ENCODE measurements around the gene FAR2. TPM values are rescaled to one million over a fixed set of nuclear protein-coding genes. Genes with fewer than 3 reads are reported as not detected.

Gene FAR2
- total RNA-seq, 1 donor, result 10.5 TPM

DNA sequence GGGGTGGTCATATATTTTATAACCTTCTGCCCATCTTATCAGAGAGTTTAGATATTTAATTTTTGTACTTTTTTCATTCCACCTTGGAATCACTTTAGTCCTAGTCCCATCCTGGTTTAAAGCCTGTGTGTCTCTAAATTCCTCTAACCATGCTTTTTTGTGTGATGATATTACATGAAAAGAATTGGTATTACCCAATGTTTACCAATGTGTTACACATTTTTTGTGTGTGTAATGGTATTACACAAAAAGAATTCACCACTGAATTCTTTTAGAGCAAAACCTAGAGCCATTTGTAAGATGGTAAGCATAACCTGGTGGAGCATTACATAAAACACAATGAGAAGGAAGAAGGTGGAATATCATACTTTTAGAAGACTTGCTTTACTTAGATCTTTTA, 77.5 kb downstream of the FAR2 start:
- Histone ChIP-seq H3K36me3 (ENCODE audit: insufficient read depth, low read length) (no peaks in the 10 kb centered on the region), H3K79me2 (ENCODE audit: insufficient read depth, low read length) (no peaks in the 10 kb centered on the region), H3K27me3 (ENCODE audit: insufficient read depth, low read length) (no peaks in the 10 kb centered on the region), H4K20me1 (ENCODE audit: insufficient read depth, low read length) (no peaks in the 10 kb centered on the region), H3K4me1 (ENCODE audit: insufficient read depth, low read length) (peaks cover 19% of the 10 kb centered on the region), H3K27ac (ENCODE audit: low read depth, low read length) (no peak overlapping the region), H3K9me3 (ENCODE audit: low read depth, low read length) (no peaks in the 10 kb centered on the region), H2AFZ (ENCODE audit: low read length) (no peak overlapping the region), H3K4me3 (ENCODE audit: insufficient read depth, low read length) (no peak overlapping the region), H3K4me2 (ENCODE audit: insufficient read depth, low read length) (no peak overlapping the region)
- DNase-seq (ENCODE audit: insufficient read length, low spot score, missing footprints), result no peak
- TF ChIP-seq, protein P1, sequence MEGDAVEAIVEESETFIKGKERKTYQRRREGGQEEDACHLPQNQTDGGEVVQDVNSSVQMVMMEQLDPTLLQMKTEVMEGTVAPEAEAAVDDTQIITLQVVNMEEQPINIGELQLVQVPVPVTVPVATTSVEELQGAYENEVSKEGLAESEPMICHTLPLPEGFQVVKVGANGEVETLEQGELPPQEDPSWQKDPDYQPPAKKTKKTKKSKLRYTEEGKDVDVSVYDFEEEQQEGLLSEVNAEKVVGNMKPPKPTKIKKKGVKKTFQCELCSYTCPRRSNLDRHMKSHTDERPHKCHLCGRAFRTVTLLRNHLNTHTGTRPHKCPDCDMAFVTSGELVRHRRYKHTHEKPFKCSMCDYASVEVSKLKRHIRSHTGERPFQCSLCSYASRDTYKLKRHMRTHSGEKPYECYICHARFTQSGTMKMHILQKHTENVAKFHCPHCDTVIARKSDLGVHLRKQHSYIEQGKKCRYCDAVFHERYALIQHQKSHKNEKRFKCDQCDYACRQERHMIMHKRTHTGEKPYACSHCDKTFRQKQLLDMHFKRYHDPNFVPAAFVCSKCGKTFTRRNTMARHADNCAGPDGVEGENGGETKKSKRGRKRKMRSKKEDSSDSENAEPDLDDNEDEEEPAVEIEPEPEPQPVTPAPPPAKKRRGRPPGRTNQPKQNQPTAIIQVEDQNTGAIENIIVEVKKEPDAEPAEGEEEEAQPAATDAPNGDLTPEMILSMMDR (IDR thresholded peaks at IDR 0.05; ENCODE audit: extremely low read depth, low read depth, low read length), result no peak

DNA sequence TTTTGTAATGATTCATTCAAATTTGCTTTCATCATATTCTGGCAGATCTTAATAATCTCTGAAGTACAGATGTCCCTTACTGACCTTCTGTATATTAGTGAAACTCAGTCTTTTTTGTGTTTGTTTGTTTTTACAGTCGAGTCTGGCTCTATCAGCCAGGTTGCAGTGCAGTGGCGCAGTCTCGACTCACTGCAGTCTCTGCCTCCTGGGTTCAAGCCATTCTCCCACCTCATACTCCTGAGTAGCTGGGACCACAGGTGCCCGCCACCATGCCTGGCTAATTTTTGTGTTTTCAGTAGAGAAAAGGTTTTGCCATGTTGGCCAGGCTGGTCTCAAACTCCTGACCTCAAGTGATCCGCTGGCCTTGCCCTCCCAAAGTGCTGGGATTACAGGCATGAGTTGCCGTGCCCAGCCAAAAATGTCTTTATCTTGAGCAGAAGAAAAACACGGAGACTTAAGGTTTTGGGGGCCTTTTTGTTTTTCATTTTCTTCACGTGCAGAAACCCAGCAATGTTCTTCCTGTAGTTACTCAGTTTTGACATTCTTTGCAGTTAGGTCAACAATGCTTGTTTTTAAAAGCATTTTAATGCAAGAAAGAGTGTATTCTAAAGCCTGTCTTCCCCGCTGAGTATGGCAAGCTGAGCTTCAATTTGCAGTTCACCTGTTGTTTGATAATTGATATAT, 79.5 kb downstream of the FAR2 start:
- H3K4me1 ChIP-seq (ENCODE audit: insufficient read depth, low read length), result peaks cover 18% of the 10 kb centered on the region
- DNase-seq (ENCODE audit: insufficient read length, low spot score, missing footprints), result no peak
- H2AFZ ChIP-seq (ENCODE audit: low read length), result no peak overlapping the region
- no peak overlapping the region for H3K4me2 ChIP-seq (ENCODE audit: insufficient read depth, low read length)
- TF ChIP-seq, protein P1 (IDR thresholded peaks at IDR 0.05; ENCODE audit: extremely low read depth, low read depth, low read length), result no peak
- no peaks in the 10 kb centered on the region for H4K20me1 ChIP-seq (ENCODE audit: insufficient read depth, low read length)
- no peak overlapping the region for H3K27ac ChIP-seq (ENCODE audit: low read depth, low read length)
- no peaks in the 10 kb centered on the region for H3K36me3 ChIP-seq (ENCODE audit: insufficient read depth, low read length)
- no peak overlapping the region for H3K4me3 ChIP-seq (ENCODE audit: insufficient read depth, low read length)
- H3K9me3 ChIP-seq (ENCODE audit: low read depth, low read length), result no peaks in the 10 kb centered on the region
- H3K79me2 ChIP-seq (ENCODE audit: insufficient read depth, low read length), result no peaks in the 10 kb centered on the region
- H3K27me3 ChIP-seq (ENCODE audit: insufficient read depth, low read length), result no peaks in the 10 kb centered on the region

DNA sequence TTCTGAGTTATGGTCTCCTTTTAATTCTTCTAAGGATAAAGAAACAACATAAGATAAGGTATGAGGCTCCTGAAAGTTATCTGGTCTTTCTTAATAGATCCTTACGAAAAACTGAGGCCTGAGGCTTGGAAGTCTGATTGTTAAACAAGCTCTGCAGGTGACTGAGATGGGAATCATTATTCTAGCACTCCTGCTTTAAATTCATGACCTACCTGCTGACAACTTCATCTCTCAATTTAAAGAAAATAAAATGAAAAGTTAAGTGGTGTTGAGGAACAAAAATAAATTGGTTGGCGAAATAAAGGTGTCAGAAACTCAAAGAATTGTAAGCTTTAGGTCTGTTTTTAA, 80.1 kb downstream of the FAR2 start:
- no peak overlapping the region for H3K27ac ChIP-seq (ENCODE audit: low read depth, low read length)
- H3K4me3 ChIP-seq (ENCODE audit: insufficient read depth, low read length), result no peak overlapping the region
- H4K20me1 ChIP-seq (ENCODE audit: insufficient read depth, low read length), result no peaks in the 10 kb centered on the region
- H3K4me2 ChIP-seq (ENCODE audit: insufficient read depth, low read length), result no peak overlapping the region
- DNase-seq (ENCODE audit: insufficient read length, low spot score, missing footprints), result no peak
- peaks cover 13% of the 10 kb centered on the region for H3K4me1 ChIP-seq (ENCODE audit: insufficient read depth, low read length)
- no peaks in the 10 kb centered on the region for H3K79me2 ChIP-seq (ENCODE audit: insufficient read depth, low read length)
- H3K36me3 ChIP-seq (ENCODE audit: insufficient read depth, low read length), result no peaks in the 10 kb centered on the region
- TF ChIP-seq, protein P1 (IDR thresholded peaks at IDR 0.05; ENCODE audit: extremely low read depth, low read depth, low read length), result no peak
- no peaks in the 10 kb centered on the region for H3K27me3 ChIP-seq (ENCODE audit: insufficient read depth, low read length)
- H2AFZ ChIP-seq (ENCODE audit: low read length), result no peak overlapping the region
- H3K9me3 ChIP-seq (ENCODE audit: low read depth, low read length), result no peaks in the 10 kb centered on the region

DNA sequence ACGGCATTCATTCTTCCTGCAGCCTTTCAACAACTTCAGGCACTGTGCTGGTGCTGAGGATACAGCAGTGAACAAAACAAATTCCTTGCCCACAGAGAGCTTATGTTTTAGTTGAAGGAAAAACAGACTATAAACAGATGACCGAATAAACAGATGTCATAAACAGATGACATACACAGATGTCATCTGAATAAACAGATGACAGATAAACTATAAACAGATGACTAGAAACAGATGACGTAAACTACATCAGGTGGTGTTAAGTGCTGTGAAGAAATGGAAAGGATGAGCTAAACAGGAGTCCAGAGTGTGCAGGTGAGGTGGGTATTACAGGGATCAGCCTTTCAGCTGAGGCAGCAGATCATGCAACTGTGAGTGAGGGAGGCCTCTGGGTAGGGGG, 80.9 kb downstream of the FAR2 start:
- Histone ChIP-seq H3K4me2 (ENCODE audit: insufficient read depth, low read length) (no peak overlapping the region), H4K20me1 (ENCODE audit: insufficient read depth, low read length) (no peaks in the 10 kb centered on the region), H3K79me2 (ENCODE audit: insufficient read depth, low read length) (no peaks in the 10 kb centered on the region), H3K36me3 (ENCODE audit: insufficient read depth, low read length) (no peaks in the 10 kb centered on the region), H3K4me3 (ENCODE audit: insufficient read depth, low read length) (no peak overlapping the region), H3K27me3 (ENCODE audit: insufficient read depth, low read length) (no peaks in the 10 kb centered on the region), H3K4me1 (ENCODE audit: insufficient read depth, low read length) (peaks cover 9% of the 10 kb centered on the region), H3K27ac (ENCODE audit: low read depth, low read length) (no peak overlapping the region), H2AFZ (ENCODE audit: low read length) (no peak overlapping the region), H3K9me3 (ENCODE audit: low read depth, low read length) (no peaks in the 10 kb centered on the region)
- TF ChIP-seq, protein P1 (IDR thresholded peaks at IDR 0.05; ENCODE audit: extremely low read depth, low read depth, low read length), result no peak
- DNase-seq (ENCODE audit: insufficient read length, low spot score, missing footprints), result no peak
